GM12873 (cell line): ENCODE measurements around the gene UNC5B.

ENCODE experiments used
- TF ChIP-seq, protein P1 (sequence below): IDR thresholded peaks from 2 replicates; pipeline ENCODE4 v1.5.1; 2012; ENCODE audit warnings: low read depth, mild to moderate bottlenecking, moderate library complexity, low read length, control low read depth; ENCODE audit not compliant: insufficient read depth; ENCODE audit errors: missing control alignments

Gene UNC5B

DNA sequence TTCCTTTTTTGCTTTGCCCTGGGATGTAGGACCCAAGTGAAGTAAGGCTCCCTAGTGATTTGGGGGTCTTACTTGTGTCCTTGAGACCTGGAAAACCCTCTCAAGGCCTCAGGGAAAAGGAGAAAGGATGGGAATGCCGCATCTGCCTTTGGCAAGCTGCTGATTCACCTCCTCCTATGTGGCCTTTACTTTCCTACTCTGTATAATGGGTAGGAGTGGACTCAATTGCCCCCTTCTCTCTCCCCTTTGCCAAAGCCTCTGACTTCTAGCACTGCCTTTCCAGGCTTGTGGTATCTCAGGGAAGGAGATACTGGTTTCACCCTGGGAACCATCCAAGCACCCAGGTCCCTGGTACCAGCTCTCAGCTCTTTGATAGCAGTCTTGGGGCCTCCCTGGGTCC lies 35.4 kb downstream of the UNC5B start:
- TF ChIP-seq, protein P1, sequence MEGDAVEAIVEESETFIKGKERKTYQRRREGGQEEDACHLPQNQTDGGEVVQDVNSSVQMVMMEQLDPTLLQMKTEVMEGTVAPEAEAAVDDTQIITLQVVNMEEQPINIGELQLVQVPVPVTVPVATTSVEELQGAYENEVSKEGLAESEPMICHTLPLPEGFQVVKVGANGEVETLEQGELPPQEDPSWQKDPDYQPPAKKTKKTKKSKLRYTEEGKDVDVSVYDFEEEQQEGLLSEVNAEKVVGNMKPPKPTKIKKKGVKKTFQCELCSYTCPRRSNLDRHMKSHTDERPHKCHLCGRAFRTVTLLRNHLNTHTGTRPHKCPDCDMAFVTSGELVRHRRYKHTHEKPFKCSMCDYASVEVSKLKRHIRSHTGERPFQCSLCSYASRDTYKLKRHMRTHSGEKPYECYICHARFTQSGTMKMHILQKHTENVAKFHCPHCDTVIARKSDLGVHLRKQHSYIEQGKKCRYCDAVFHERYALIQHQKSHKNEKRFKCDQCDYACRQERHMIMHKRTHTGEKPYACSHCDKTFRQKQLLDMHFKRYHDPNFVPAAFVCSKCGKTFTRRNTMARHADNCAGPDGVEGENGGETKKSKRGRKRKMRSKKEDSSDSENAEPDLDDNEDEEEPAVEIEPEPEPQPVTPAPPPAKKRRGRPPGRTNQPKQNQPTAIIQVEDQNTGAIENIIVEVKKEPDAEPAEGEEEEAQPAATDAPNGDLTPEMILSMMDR = no peak

DNA sequence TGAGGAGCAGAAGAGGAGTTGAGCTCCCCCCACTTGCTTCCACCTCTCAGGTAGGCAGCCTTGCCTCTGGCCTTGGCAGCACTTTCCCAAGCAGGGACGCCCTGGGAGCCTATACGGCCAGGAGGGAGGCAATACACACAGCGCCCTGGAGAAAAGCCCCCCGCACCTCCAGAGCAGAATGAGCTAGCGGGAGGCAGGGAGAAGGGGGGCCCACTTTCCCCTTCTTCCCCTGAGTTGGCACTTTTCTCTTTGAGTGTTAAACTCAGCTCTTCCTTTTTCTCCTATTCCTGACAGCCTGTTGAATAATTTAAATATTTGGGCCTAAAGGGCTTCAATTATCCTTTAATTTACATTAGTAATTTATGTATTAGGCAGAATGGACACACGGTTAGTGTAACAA lies 35.8 kb downstream of the UNC5B start:
- TF ChIP-seq, protein P1 = no peak

DNA sequence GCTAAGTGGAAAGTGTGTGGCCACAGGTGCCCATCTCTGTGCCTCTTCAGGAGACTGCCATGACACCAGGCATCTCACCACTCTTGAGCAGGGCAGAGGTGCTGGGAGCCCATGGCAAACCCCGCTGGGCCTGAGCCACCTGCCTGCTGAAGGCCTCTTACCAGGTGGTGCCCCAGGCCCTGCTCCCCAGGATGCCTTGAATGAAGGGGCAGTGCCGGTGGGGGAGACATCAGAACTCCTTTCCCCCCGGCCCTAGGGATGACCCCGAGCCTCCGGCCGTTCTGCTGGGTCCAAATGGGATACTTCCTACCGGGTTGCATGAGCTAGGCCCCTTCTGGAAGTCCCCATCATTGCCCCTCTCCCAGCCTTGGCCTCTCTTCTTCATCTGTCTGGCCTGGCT lies 37.6 kb downstream of the UNC5B start:
- TF ChIP-seq, protein P1 = no peak

DNA sequence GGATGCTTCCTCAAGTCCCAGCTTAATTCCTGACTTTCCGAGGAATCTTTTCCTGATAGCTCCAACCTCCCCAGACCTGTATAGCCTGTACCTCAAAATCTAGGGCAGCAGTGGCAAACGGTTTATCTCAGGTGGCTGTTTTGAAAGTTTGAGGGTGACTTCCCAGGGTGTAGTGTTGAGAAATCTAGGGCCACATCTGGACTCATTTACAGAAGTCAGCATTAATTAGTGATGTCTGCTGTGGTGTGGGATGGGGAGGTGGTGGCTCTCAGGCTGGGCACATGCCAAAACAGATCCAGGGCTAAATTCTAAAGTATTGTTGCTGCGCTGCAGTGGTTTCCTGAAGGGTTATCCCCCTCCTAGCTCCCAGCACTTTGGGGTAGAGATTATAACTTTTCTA lies 38.0 kb downstream of the UNC5B start:
- TF ChIP-seq, protein P1 = no peak

DNA sequence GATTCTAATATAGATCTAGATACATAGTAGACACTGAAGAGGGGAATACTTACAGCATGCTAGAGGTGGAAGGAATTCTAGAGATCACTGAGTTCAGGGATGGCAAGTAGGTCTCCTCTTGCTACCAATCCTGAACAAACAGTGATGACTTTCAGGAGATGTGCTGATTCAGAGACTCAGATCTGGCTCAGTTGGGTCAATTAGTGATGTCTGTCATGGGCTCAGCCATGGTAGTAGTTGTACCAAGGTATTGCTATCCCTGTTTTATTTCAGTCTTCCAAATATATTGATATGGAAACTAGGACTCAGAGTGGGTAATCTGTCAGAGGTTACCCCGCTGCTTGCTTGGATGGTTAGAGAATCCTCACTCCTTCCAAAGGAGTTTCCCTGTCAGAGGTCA lies 38.5 kb downstream of the UNC5B start:
- TF ChIP-seq, protein P1 = no peak

DNA sequence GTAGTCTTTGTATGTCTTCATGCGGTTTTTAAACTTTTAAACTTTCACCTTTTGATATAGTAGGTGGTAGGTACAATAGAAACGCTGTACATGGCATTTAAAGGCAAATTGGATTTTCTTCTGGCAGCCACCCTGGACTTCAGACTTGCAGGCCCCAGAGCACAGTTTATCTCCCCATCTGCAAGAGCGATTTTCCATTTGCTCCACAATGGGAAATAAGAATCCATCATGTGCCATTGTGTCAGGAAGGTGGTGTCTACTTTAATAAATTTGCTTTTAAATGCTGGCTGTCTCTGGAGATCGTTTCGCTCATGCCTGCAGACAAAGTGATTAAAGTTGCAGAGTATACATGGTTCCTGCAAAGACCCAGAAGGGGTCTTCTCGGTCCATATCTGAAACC lies 38.9 kb downstream of the UNC5B start:
- TF ChIP-seq, protein P1 = no peak

DNA sequence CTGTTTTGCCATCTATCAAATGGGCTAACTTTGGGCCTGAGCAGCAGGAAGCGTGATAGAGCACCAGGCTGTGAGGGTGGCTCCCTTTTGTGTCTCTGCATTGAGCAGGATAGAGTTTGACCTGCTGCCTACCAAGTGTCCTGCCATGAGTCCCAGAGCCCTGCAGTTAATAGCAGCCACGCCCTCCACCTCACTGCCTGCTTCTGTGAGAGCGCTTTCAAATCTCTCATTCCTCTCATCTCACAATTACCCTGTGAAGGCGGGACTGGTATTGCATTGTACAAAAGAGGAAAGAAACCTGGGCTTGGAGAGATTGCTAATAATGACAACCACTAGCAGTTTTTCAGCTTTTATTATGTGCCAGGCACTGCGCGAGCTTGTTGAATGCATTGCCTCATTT lies 39.9 kb downstream of the UNC5B start:
- TF ChIP-seq, protein P1 = no peak
